Left ventricle myocardium inferior (tissue), 1 donor: ENCODE measurements around the gene MAGI1. TPM values are rescaled to one million over a fixed set of nuclear protein-coding genes. Genes with fewer than 3 reads are reported as not detected.

Source experiments
- DNase-seq: peaks from one replicate; pipeline ENCODE4 v3.0.0-alpha.2; 2020
- H3K27ac ChIP-seq: fragments of 200-600 bp; replicated peaks from 2 replicates; pipeline ENCODE4 v1.8.0; 2021
- H3K27me3 ChIP-seq: fragments of 200-600 bp; 2 replicates; pipeline ENCODE4 v1.8.0; 2021; ENCODE audit warnings: low read depth
- H3K36me3 ChIP-seq: fragments of 200-600 bp; 2 replicates; pipeline ENCODE4 v1.8.0; 2021
- H3K4me1 ChIP-seq: fragments of 200-600 bp; 2 replicates; pipeline ENCODE4 v1.8.0; 2021
- H3K4me3 ChIP-seq: fragments of 200-600 bp; 2 replicates; pipeline ENCODE4 v1.8.0; 2021; ENCODE audit warnings: mild to moderate bottlenecking, moderate library complexity
- H3K9me3 ChIP-seq: fragments of 200-600 bp; replicated peaks from 2 replicates; pipeline ENCODE4 v1.8.0; 2021
- CTCF ChIP-seq: fragments of 200-600 bp; IDR thresholded peaks from 2 replicates; pipeline ENCODE4 v1.8.0; 2021; ENCODE audit warnings: antibody characterized with exemption, mild to moderate bottlenecking, borderline replicate concordance
- intact Hi-C: fragments of 100-400 bp; cut with micrococcal nuclease; formaldehyde crosslinking; loops from one replicate; pipeline ENCODE4 v1.11.0; 2022
- total RNA-seq: library from RNA; stranded (reverse); fragmentation: NEBNext Ultra II Directional; extraction: Animal tissue kit (Norgen Biotek cat#: 25700); gene quantifications from one replicate; pipeline ENCODE4 v1.2.1, GENCODE V29; 2021
- donor health status: DM: no; HTN: yes; CAD: no; lungs with severe emphysema.

Gene MAGI1
- total RNA-seq, 1 donor from 2014 or later = 36.6 TPM

- Histone ChIP-seq H3K27ac (peak overlapping the region; percentile 58), H3K4me3 (no peak overlapping the region), H3K4me1 (peaks cover 47% of the 10 kb centered on the region), H3K36me3 (no peaks in the 10 kb centered on the region), H3K9me3 (peaks cover 8% of the 10 kb centered on the region), H3K27me3 (no peaks in the 10 kb centered on the region)
- intact Hi-C loops = no loop called here
- TF ChIP-seq CTCF = no peak
- no peak for DNase-seq
These were observed 460.8 kb downstream of the MAGI1 start for GRCh38 chr3:65577843-65578430.

- peaks cover 8% of the 10 kb centered on the region for H3K9me3 ChIP-seq
- no peak for TF ChIP-seq CTCF
- no peaks in the 10 kb centered on the region for H3K36me3 ChIP-seq
- H3K4me1 ChIP-seq = peaks cover 51% of the 10 kb centered on the region
- H3K27me3 ChIP-seq = no peaks in the 10 kb centered on the region
- DNase-seq = no peak
- no peak overlapping the region for H3K4me3 ChIP-seq
- intact Hi-C loops = no loop called here
- peak overlapping the region; percentile 58 for H3K27ac ChIP-seq
These were observed 461.8 kb downstream of the MAGI1 start for GRCh38 chr3:65576966-65577365.

GRCh38 chr3:65576228-65576627 lies 462.5 kb downstream of the MAGI1 start:
- Histone ChIP-seq H3K4me1 (peaks cover 48% of the 10 kb centered on the region), H3K4me3 (no peak overlapping the region), H3K27ac (peak overlapping the region; percentile 58), H3K9me3 (peaks cover 8% of the 10 kb centered on the region), H3K36me3 (no peaks in the 10 kb centered on the region), H3K27me3 (no peaks in the 10 kb centered on the region)
- no peak for DNase-seq
- intact Hi-C loops = no loop called here
- TF ChIP-seq CTCF = no peak

GRCh38 chr3:65575376-65575840 lies 463.3 kb downstream of the MAGI1 start:
- H3K4me3 ChIP-seq = no peak overlapping the region
- no peaks in the 10 kb centered on the region for H3K27me3 ChIP-seq
- no peak for TF ChIP-seq CTCF
- intact Hi-C loops = no loop called here
- no peaks in the 10 kb centered on the region for H3K36me3 ChIP-seq
- H3K4me1 ChIP-seq = peaks cover 41% of the 10 kb centered on the region
- no peak for DNase-seq
- no peak overlapping the region for H3K27ac ChIP-seq
- H3K9me3 ChIP-seq = peaks cover 8% of the 10 kb centered on the region

GRCh38 chr3:65573548-65574116 lies 465.1 kb downstream of the MAGI1 start:
- no peak for TF ChIP-seq CTCF
- Histone ChIP-seq H3K4me3 (no peak overlapping the region), H3K36me3 (no peaks in the 10 kb centered on the region), H3K27ac (no peak overlapping the region), H3K4me1 (peaks cover 53% of the 10 kb centered on the region), H3K27me3 (no peaks in the 10 kb centered on the region), H3K9me3 (peaks cover 8% of the 10 kb centered on the region)
- DNase-seq = no peak
- intact Hi-C loops = no loop called here
